Activated CD4-positive, alpha-beta T cell treated with anti-CD3 and anti-CD28 coated beads for 36 hours (primary cell): ENCODE data around the gene PPM1H. TPM values are rescaled to one million over a fixed set of nuclear protein-coding genes. Genes with fewer than 3 reads are reported as not detected.

Source experiments
- ATAC-seq: fragments of 200-7000 bp; cut with Tn5 transposase; one replicate; pipeline ENCODE4 v1.10.0; 2021; ENCODE audit warnings: mild to moderate bottlenecking, moderate library complexity
- CTCF ChIA-PET: fragments of 350-600 bp; sonication (Branson Sonifier 250); formaldehyde crosslinking; loops from one replicate; lab custom pipeline; 2021; ENCODE audit warnings: antibody characterized with exemption; lab: Charles Lee
- POLR2A ChIA-PET: fragments of 350-600 bp; sonication (Branson Sonifier 250); formaldehyde crosslinking; loops from one replicate; lab custom pipeline; 2021; ENCODE audit warnings: antibody characterized with exemption, inconsistent platforms; lab: Charles Lee
- DNase-seq: peaks from one replicate; pipeline ENCODE4 v3.0.0-alpha.2; 2020
- H3K27ac Mint-ChIP-seq: one replicate; pipeline ENCODE4 v1.8.0; 2021; ENCODE audit warnings: mixed read lengths
- H3K27me3 Mint-ChIP-seq: one replicate; pipeline ENCODE4 v1.8.0; 2021; ENCODE audit warnings: mixed read lengths
- H3K36me3 Mint-ChIP-seq: one replicate; pipeline ENCODE4 v1.8.0; 2021; ENCODE audit warnings: low read depth, mixed read lengths
- H3K4me1 Mint-ChIP-seq: one replicate; pipeline ENCODE4 v1.8.0; 2021; ENCODE audit warnings: mixed read lengths
- H3K4me3 Mint-ChIP-seq: one replicate; pipeline ENCODE4 v1.8.0; 2021; ENCODE audit warnings: mild to moderate bottlenecking, moderate library complexity, mixed read lengths
- H3K9me3 Mint-ChIP-seq: one replicate; pipeline ENCODE4 v1.8.0; 2021; ENCODE audit warnings: low read depth, mixed read lengths
- intact Hi-C, 2 experiments: fragments of 100-400 bp; cut with DNase I in 1 of 2; cut with micrococcal nuclease in 1 of 2; formaldehyde crosslinking; loops; one replicate each; pipeline versions ENCODE4 v1.14.2 to v1.15.1; 2022 to 2024; cut with DNase I, micrococcal nuclease
- total RNA-seq, 2 experiments: library from RNA; stranded (reverse); gene quantifications; one replicate each; pipeline ENCODE4 v1.2.3, GENCODE V29; 2021

The PPM1H gene
- total RNA-seq, 2 experiments from 2014 or later = 0.02 TPM; not detected in 1

DNA sequence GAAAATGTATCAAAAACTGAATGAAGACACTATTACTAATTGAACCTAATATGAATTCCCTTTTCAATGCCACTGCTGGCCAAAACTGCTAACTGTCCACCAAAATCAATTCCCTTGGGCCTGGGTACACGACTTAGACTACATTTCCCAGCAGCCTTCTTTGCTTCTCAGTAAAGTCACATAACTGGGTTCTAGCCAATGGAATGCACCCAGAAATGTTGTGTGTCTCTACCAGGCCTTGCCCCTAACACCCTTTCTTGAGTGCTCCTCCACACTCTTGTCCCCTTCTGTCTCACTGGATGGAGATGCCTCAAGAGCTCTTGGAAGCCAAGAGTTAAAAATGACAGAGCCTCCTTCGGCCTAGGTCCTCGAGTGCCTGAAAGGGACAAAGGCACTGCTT, 156.8 kb downstream of the PPM1H start:
- no peak for ATAC-seq
- Mint-ChIP-seq H3K36me3 (no peaks in the 10 kb centered on the region), H3K9me3 (no peaks in the 10 kb centered on the region), H3K4me3 (no peak overlapping the region), H3K4me1 (no peaks in the 10 kb centered on the region), H3K27me3 (no peaks in the 10 kb centered on the region), H3K27ac (no peak overlapping the region)
- POLR2A ChIA-PET = no interaction called here
- DNase-seq = no peak
- CTCF ChIA-PET = interaction anchor here (0.6 kb wide), 1 partner anchor 263 kb away, joined by 5 read pairs; no protein-coding TSS in a partner anchor
- intact Hi-C loops = no loop called here

DNA sequence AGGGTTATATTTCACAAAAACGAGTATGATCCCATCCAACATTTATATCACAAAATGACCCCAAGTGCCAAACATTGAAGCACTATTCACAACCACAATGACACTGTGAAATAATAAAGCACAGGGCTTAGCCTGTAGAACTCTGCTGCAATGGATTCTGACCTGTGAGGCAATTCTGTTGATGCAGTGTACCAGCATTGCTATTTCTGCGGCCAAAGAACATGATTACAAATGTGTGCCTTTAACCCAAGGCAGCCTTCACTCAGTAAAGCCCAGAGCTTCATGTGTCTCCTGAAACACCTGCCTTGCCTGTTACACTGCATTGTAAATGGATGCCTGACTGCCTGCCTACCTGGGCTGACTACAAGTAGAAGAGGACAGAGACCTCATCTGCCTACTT, 158.0 kb downstream of the PPM1H start:
- no peak for ATAC-seq
- no peaks in the 10 kb centered on the region for H3K36me3 Mint-ChIP-seq
- no peaks in the 10 kb centered on the region for H3K9me3 Mint-ChIP-seq
- H3K27ac Mint-ChIP-seq = no peak overlapping the region
- H3K27me3 Mint-ChIP-seq = no peaks in the 10 kb centered on the region
- no peak for DNase-seq
- H3K4me3 Mint-ChIP-seq = no peak overlapping the region
- no peaks in the 10 kb centered on the region for H3K4me1 Mint-ChIP-seq
- POLR2A ChIA-PET = no interaction called here
- intact Hi-C loops = no loop called here
- CTCF ChIA-PET = no interaction called here

GRCh38 chr12:62776575-62776974, 158.4 kb downstream of the PPM1H start:
- no peak overlapping the region for H3K27ac Mint-ChIP-seq
- H3K4me1 Mint-ChIP-seq = no peaks in the 10 kb centered on the region
- ATAC-seq = no peak
- no peaks in the 10 kb centered on the region for H3K9me3 Mint-ChIP-seq
- no peak for DNase-seq
- intact Hi-C loops = no loop called here
- H3K36me3 Mint-ChIP-seq = no peaks in the 10 kb centered on the region
- ChIA-PET POLR2A (no interaction called here), CTCF (interaction anchor here (1.1 kb wide), 1 partner anchor 23 kb away, joined by 3 read pairs; no protein-coding TSS in a partner anchor)
- H3K27me3 Mint-ChIP-seq = no peaks in the 10 kb centered on the region
- no peak overlapping the region for H3K4me3 Mint-ChIP-seq

- ChIA-PET POLR2A (interaction anchor here (0.5 kb wide), 1 partner anchor 168 kb away, joined by 6 read pairs; no protein-coding TSS in a partner anchor), CTCF (interaction anchor here (1.1 kb wide), 1 partner anchor 20 kb away, joined by 3 read pairs; no protein-coding TSS in a partner anchor)
- intact Hi-C loops = no loop called here
- H3K9me3 Mint-ChIP-seq = no peaks in the 10 kb centered on the region
- no peak overlapping the region for H3K4me3 Mint-ChIP-seq
- H3K27ac Mint-ChIP-seq = no peak overlapping the region
- DNase-seq (no peak), ATAC-seq (no peak)
- no peaks in the 10 kb centered on the region for H3K27me3 Mint-ChIP-seq
- no peaks in the 10 kb centered on the region for H3K4me1 Mint-ChIP-seq
- no peaks in the 10 kb centered on the region for H3K36me3 Mint-ChIP-seq
These were observed 160.2 kb downstream of the PPM1H start for GRCh38 chr12:62774794-62775193.

GRCh38 chr12:62772416-62772955, 162.5 kb downstream of the PPM1H start:
- Mint-ChIP-seq H3K27me3 (no peaks in the 10 kb centered on the region), H3K36me3 (no peaks in the 10 kb centered on the region), H3K4me1 (peaks cover 5% of the 10 kb centered on the region), H3K4me3 (no peak overlapping the region), H3K9me3 (no peaks in the 10 kb centered on the region), H3K27ac (no peak overlapping the region)
- ATAC-seq (no peak), DNase-seq (no peak)
- ChIA-PET POLR2A (no interaction called here), CTCF (no interaction called here)
- intact Hi-C loops = no loop called here

DNA sequence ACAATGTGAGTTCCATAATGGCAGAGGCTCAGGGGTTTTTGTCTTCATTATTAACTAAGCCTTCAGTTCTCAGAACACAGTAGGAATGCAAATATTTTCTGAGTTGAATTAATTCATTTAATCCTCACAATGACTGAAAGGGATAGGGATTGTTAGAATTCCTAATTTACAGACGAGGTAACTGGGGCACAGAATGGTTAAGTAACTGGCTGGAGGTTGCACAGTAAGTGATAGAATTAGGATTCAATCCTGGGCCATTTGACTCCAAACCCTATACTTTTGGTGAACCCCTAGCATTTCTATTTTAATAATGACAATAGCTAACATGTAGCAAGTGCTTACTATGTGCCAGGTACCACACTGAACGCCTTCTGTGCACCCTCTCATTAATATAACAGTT, 163.1 kb downstream of the PPM1H start:
- DNase-seq (no peak), ATAC-seq (no peak)
- H3K4me1 Mint-ChIP-seq = peaks cover 5% of the 10 kb centered on the region
- no peak overlapping the region for H3K27ac Mint-ChIP-seq
- no peak overlapping the region for H3K4me3 Mint-ChIP-seq
- intact Hi-C loops = no loop called here
- CTCF ChIA-PET = no interaction called here
- H3K9me3 Mint-ChIP-seq = no peaks in the 10 kb centered on the region
- H3K27me3 Mint-ChIP-seq = peaks cover 3% of the 10 kb centered on the region
- no peaks in the 10 kb centered on the region for H3K36me3 Mint-ChIP-seq
- POLR2A ChIA-PET = no interaction called here

DNA sequence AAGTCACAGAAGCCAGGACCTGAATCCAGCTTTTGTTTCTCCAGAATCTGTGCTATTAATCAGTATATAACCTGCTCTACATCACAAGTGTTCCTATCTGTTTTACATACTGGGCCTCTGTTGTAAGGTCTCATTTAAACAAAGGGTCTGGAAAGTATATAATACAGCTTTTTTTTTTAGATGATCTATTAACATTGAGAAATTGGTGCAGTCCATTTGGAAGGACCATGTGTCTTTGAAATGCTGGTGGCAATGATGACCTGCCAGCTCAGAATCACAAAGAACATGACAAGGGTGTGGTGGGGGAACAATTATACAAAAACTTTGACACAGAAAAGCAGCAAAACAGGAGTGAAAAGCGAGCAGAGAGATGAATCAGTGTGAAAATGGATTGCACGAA, 164.6 kb downstream of the PPM1H start:
- ATAC-seq (no peak), DNase-seq (no peak)
- POLR2A ChIA-PET = interaction anchor here (0.6 kb wide), 1 partner anchor 10 kb away, joined by 3 read pairs; no protein-coding TSS in a partner anchor
- intact Hi-C loops = no loop called here
- H3K4me3 Mint-ChIP-seq = no peak overlapping the region
- peaks cover 5% of the 10 kb centered on the region for H3K4me1 Mint-ChIP-seq
- H3K36me3 Mint-ChIP-seq = no peaks in the 10 kb centered on the region
- no peak overlapping the region for H3K27ac Mint-ChIP-seq
- peaks cover 3% of the 10 kb centered on the region for H3K27me3 Mint-ChIP-seq
- CTCF ChIA-PET = interaction anchor here (0.5 to 1.4 kb wide), 5 partner anchors 11 to 560 kb away, joined by 3 to 4 read pairs (median 3); no protein-coding TSS in a partner anchor
- no peaks in the 10 kb centered on the region for H3K9me3 Mint-ChIP-seq

DNA sequence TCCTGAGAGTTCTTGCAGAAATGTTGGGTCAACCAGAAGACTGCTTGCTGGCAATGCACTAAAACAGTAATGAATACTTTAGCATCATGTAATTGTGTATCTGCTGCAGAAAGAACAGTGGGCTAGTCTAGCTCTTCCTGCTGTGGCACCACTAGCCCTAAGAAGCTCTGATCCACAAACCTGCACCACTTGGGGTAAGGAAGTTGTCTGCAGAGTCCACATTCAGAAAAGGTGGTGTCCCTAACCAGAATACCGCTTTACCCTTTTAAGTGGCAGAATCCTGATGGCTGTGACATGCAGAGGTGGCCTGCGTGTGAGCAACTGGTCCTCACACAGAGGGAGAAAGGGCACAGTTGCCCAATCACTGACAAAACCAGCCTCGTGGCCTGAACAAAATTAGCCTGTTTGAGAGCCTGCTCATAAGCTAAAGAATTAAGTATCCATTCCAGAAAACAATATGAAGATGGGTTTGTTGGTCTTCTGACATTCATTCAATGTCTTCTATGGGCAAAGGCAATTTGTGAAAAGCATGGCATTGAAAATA, 165.8 kb downstream of the PPM1H start:
- Mint-ChIP-seq H3K4me3 (no peak overlapping the region), H3K4me1 (peaks cover 5% of the 10 kb centered on the region), H3K27me3 (peaks cover 3% of the 10 kb centered on the region), H3K9me3 (no peaks in the 10 kb centered on the region), H3K27ac (no peak overlapping the region), H3K36me3 (no peaks in the 10 kb centered on the region)
- ATAC-seq (no peak), DNase-seq (no peak)
- ChIA-PET POLR2A (no interaction called here), CTCF (interaction anchor here (0.7 to 1.4 kb wide), 5 partner anchors 44 to 559 kb away, joined by 3 to 4 read pairs (median 3); no protein-coding TSS in a partner anchor)
- intact Hi-C loops = no loop called here

- peak; percentile 64 for DNase-seq
- Mint-ChIP-seq H3K27ac (no peak overlapping the region), H3K27me3 (peaks cover 3% of the 10 kb centered on the region), H3K9me3 (no peaks in the 10 kb centered on the region), H3K36me3 (no peaks in the 10 kb centered on the region), H3K4me3 (no peak overlapping the region), H3K4me1 (peaks cover 5% of the 10 kb centered on the region)
- ChIA-PET POLR2A (no interaction called here), CTCF (interaction anchor here (1.5 kb wide), 1 partner anchor 26 kb away, joined by 6 read pairs; no protein-coding TSS in a partner anchor)
- intact Hi-C loops = no loop called here
- ATAC-seq = peak; percentile 70
These were observed 167.0 kb downstream of the PPM1H start for GRCh38 chr12:62767946-62768345.

- ChIA-PET CTCF (interaction anchor here (1.5 kb wide), 1 partner anchor 27 kb away, joined by 6 read pairs; no protein-coding TSS in a partner anchor), POLR2A (interaction anchor here (0.9 kb wide), 1 partner anchor 127 kb away, joined by 3 read pairs; no protein-coding TSS in a partner anchor)
- ATAC-seq (no peak), DNase-seq (no peak)
- H3K27ac Mint-ChIP-seq = no peak overlapping the region
- peaks cover 5% of the 10 kb centered on the region for H3K4me1 Mint-ChIP-seq
- intact Hi-C loops = no loop called here
- H3K27me3 Mint-ChIP-seq = peaks cover 3% of the 10 kb centered on the region
- no peaks in the 10 kb centered on the region for H3K9me3 Mint-ChIP-seq
- H3K36me3 Mint-ChIP-seq = no peaks in the 10 kb centered on the region
- H3K4me3 Mint-ChIP-seq = no peak overlapping the region
These were observed 167.5 kb downstream of the PPM1H start for GRCh38 chr12:62767496-62767895.

DNA sequence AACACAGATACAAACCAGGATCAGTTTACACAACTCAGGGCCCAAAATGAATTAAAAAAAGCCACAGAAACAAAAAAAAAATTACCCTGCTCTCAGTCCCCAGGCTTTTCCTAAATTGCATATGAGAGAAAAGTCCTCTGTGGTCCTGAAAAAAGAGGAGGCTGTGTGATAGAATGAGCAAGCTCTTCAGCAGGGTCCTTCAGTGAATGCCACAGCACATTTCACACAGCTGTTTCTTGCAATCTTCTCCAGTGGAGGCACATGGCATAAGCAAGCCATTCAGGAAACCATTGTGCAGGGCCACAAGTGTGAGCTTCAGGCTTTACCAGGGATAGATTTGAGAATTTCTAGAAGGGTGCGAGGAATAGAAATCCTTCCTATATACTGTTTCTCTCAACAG, 168.5 kb downstream of the PPM1H start:
- Mint-ChIP-seq H3K27ac (no peak overlapping the region), H3K27me3 (peaks cover 3% of the 10 kb centered on the region), H3K4me1 (peaks cover 5% of the 10 kb centered on the region), H3K36me3 (no peaks in the 10 kb centered on the region), H3K4me3 (no peak overlapping the region), H3K9me3 (no peaks in the 10 kb centered on the region)
- intact Hi-C loops = no loop called here
- ChIA-PET POLR2A (interaction anchor here (0.9 kb wide), 1 partner anchor 126 kb away, joined by 3 read pairs; no protein-coding TSS in a partner anchor), CTCF (interaction anchor here (0.7 kb wide), 2 partner anchors 28 to 45 kb away, joined by 4 read pairs; no protein-coding TSS in a partner anchor)
- ATAC-seq (no peak), DNase-seq (no peak)
